Measurements from ENCODE around the gene NDUFS7.

NDUFS7 gene

GRCh38 chr19:1384478-1385110, 887 bp downstream of the NDUFS7 start:
- DNase-seq (ENCODE audit: low read depth in 2 of 2), result no peak

- no peak for DNase-seq (ENCODE audit: low read depth in 2 of 2)
These were observed 2.1 kb downstream of the NDUFS7 start for GRCh38 chr19:1385816-1386215.

GRCh38 chr19:1386945-1387683, 3.4 kb downstream of the NDUFS7 start:
- no peak for DNase-seq (ENCODE audit: low read depth in 2 of 2)

- DNase-seq (ENCODE audit: low read depth in 2 of 2), result no peak
These were observed 4.3 kb downstream of the NDUFS7 start for GRCh38 chr19:1387684-1388636.

- DNase-seq (ENCODE audit: low read depth in 2 of 2), result no peak
These were observed 4.9 kb downstream of the NDUFS7 start for GRCh38 chr19:1388637-1389026.

GRCh38 chr19:1389033-1389940, 5.6 kb downstream of the NDUFS7 start:
- no peak for DNase-seq (ENCODE audit: low read depth in 2 of 2)

- DNase-seq (ENCODE audit: low read depth in 2 of 2), result no peak
These were observed 7.2 kb downstream of the NDUFS7 start for GRCh38 chr19:1390890-1391423.

GRCh38 chr19:1392407-1392806, 8.7 kb downstream of the NDUFS7 start:
- DNase-seq (ENCODE audit: low read depth in 2 of 2), result no peak

- no peak for DNase-seq (ENCODE audit: low read depth in 2 of 2)
These were observed 9.3 kb downstream of the NDUFS7 start for GRCh38 chr19:1392939-1393530.

- no peak for DNase-seq (ENCODE audit: low read depth in 2 of 2)
These were observed 10.1 kb downstream of the NDUFS7 start for GRCh38 chr19:1393841-1394240.

GRCh38 chr19:1394252-1395193, 10.8 kb downstream of the NDUFS7 start:
- no peak for DNase-seq (ENCODE audit: low read depth in 2 of 2)

- DNase-seq (ENCODE audit: low read depth in 2 of 2), result no peak
These were observed 11.7 kb downstream of the NDUFS7 start for GRCh38 chr19:1395194-1396018.

- DNase-seq (ENCODE audit: low read depth in 2 of 2), result no peak
These were observed 12.5 kb downstream of the NDUFS7 start for GRCh38 chr19:1396019-1396767.

- no peak for DNase-seq (ENCODE audit: low read depth in 2 of 2)
These were observed 13.3 kb downstream of the NDUFS7 start for GRCh38 chr19:1396768-1397679.

- DNase-seq (ENCODE audit: low read depth in 2 of 2), result no peak
These were observed 14.1 kb downstream of the NDUFS7 start for GRCh38 chr19:1397838-1398237.

GRCh38 chr19:1399079-1399478, 15.4 kb downstream of the NDUFS7 start:
- no peak for DNase-seq (ENCODE audit: low read depth in 2 of 2)

- no peak for DNase-seq (ENCODE audit: low read depth in 2 of 2)
These were observed 16.0 kb downstream of the NDUFS7 start for GRCh38 chr19:1399745-1400144.

All from stimulated activated CD8-positive, alpha-beta memory T cell treated with anti-CD3 and anti-CD28 coated beads, Interleukin-7, amount 100 ng/mL, for 1 hour (primary cell).